ENCODE measurements around the gene FAM131B. TPM values are rescaled to one million over a fixed set of nuclear protein-coding genes. Genes with fewer than 3 reads are reported as not detected.
"Not testable (repeated sequence)": the region's sequence is repeated elsewhere in the genome, so short reads cannot be mapped to it uniquely, and the experiment has no call there.

The FAM131B gene
- total RNA-seq, 1 experiment from 2014 or later = 25.3 TPM

- ATAC-seq (peak; percentile 53), DNase-seq (ENCODE audit: low spot score) (peak; percentile 70)
- peaks cover 44% of the 10 kb centered on the region for H3K36me3 Mint-ChIP-seq
- TF ChIP-seq CREB1 (CRISPR knock-in tag; IDR thresholded peaks at IDR 0.05) (no peak), SP1 (CRISPR knock-in tag; conservative IDR thresholded peaks at IDR 0.05) (peak; percentile 30; the same call in 1 of the 2 replicates)
- POLR2A ChIA-PET = interaction anchor here (0.7 to 6.3 kb wide), 2 partner anchors 15 to 20 kb away, joined by 3 to 62 read pairs; no protein-coding TSS in a partner anchor
- H3K27ac Mint-ChIP-seq = peak overlapping the region; percentile 61
- H3K27me3 Mint-ChIP-seq (ENCODE audit: low read depth) = no peaks in the 10 kb centered on the region
- CTCF ChIA-PET = interaction anchor here (0.7 to 4.8 kb wide), 11 partner anchors 9 to 191 kb away, joined by 3 to 48 read pairs (median 5); no protein-coding TSS in a partner anchor
- peaks cover 61% of the 10 kb centered on the region for H3K4me1 Mint-ChIP-seq
- H3K9me3 Mint-ChIP-seq = no peaks in the 10 kb centered on the region
- peak overlapping the region; percentile 91 for H3K4me3 Mint-ChIP-seq
Observed at GRCh38 chr7:143406002-143406357, 43.5 kb upstream of the FAM131B start.

- POLR2A ChIA-PET = interaction anchor here (0.7 to 6.3 kb wide), 3 partner anchors 15 to 118 kb away, joined by 3 to 62 read pairs (median 3); no protein-coding TSS in a partner anchor
- ATAC-seq (peak; percentile 2; the same call in 1 of the 2 replicates), DNase-seq (ENCODE audit: low spot score) (no peak)
- peaks cover 50% of the 10 kb centered on the region for H3K36me3 Mint-ChIP-seq
- H3K4me3 Mint-ChIP-seq = peak overlapping the region; percentile 91
- no peaks in the 10 kb centered on the region for H3K27me3 Mint-ChIP-seq (ENCODE audit: low read depth)
- peaks cover 56% of the 10 kb centered on the region for H3K4me1 Mint-ChIP-seq
- TF ChIP-seq, protein P1, sequence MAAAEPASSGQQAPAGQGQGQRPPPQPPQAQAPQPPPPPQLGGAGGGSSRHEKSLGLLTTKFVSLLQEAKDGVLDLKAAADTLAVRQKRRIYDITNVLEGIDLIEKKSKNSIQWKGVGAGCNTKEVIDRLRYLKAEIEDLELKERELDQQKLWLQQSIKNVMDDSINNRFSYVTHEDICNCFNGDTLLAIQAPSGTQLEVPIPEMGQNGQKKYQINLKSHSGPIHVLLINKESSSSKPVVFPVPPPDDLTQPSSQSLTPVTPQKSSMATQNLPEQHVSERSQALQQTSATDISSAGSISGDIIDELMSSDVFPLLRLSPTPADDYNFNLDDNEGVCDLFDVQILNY (CRISPR knock-in tag; IDR thresholded peaks at IDR 0.05) = no peak
- TF ChIP-seq, protein P2, sequence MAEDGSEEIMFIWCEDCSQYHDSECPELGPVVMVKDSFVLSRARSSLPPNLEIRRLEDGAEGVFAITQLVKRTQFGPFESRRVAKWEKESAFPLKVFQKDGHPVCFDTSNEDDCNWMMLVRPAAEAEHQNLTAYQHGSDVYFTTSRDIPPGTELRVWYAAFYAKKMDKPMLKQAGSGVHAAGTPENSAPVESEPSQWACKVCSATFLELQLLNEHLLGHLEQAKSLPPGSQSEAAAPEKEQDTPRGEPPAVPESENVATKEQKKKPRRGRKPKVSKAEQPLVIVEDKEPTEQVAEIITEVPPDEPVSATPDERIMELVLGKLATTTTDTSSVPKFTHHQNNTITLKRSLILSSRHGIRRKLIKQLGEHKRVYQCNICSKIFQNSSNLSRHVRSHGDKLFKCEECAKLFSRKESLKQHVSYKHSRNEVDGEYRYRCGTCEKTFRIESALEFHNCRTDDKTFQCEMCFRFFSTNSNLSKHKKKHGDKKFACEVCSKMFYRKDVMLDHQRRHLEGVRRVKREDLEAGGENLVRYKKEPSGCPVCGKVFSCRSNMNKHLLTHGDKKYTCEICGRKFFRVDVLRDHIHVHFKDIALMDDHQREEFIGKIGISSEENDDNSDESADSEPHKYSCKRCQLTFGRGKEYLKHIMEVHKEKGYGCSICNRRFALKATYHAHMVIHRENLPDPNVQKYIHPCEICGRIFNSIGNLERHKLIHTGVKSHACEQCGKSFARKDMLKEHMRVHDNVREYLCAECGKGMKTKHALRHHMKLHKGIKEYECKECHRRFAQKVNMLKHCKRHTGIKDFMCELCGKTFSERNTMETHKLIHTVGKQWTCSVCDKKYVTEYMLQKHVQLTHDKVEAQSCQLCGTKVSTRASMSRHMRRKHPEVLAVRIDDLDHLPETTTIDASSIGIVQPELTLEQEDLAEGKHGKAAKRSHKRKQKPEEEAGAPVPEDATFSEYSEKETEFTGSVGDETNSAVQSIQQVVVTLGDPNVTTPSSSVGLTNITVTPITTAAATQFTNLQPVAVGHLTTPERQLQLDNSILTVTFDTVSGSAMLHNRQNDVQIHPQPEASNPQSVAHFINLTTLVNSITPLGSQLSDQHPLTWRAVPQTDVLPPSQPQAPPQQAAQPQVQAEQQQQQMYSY (CRISPR knock-in tag; IDR thresholded peaks at IDR 0.05) = 0 out of 2 replicates have a peak, but pooled peaks have one; percentile 13
- CTCF ChIA-PET = interaction anchor here (0.7 to 4.8 kb wide), 11 partner anchors 9 to 190 kb away, joined by 3 to 48 read pairs (median 5); no protein-coding TSS in a partner anchor
- H3K9me3 Mint-ChIP-seq = no peaks in the 10 kb centered on the region
- peak overlapping the region; percentile 61 for H3K27ac Mint-ChIP-seq
Observed at GRCh38 chr7:143405173-143406001, 42.9 kb upstream of the FAM131B start.

GRCh38 chr7:143402233-143402632, 39.7 kb upstream of the FAM131B start:
- Mint-ChIP-seq H3K36me3 (peaks cover 78% of the 10 kb centered on the region), H3K27ac (peak overlapping the region; percentile 74; the same call in 1 of the 2 replicates), H3K4me1 (peaks cover 36% of the 10 kb centered on the region)
- H3K27me3 Mint-ChIP-seq (ENCODE audit: low read depth); H3K4me3 Mint-ChIP-seq; ATAC-seq; DNase-seq (ENCODE audit: low spot score); POLR2A ChIA-PET; H3K9me3 Mint-ChIP-seq: not testable (repeated sequence)
- CTCF ChIA-PET = interaction anchor here (0.9 kb wide), 1 partner anchor 14 kb away, joined by 3 read pairs; no protein-coding TSS in a partner anchor

- Mint-ChIP-seq H3K9me3 (no peaks in the 10 kb centered on the region), H3K4me1 (peaks cover 27% of the 10 kb centered on the region), H3K36me3 (peaks cover 84% of the 10 kb centered on the region), H3K27me3 (ENCODE audit: low read depth) (no peaks in the 10 kb centered on the region), H3K27ac (no peak overlapping the region), H3K4me3 (no peak overlapping the region)
- ATAC-seq = no peak
- POLR2A ChIA-PET = interaction anchor here (1.2 kb wide), 1 partner anchor 21 kb away, joined by 3 read pairs; no protein-coding TSS in a partner anchor
- DNase-seq (ENCODE audit: low spot score) = no peak
- CTCF ChIA-PET = interaction anchor here (1.0 kb wide), 1 partner anchor 21 kb away, joined by 5 read pairs; no protein-coding TSS in a partner anchor
- TF ChIP-seq FOXK1 (CRISPR knock-in tag; IDR thresholded peaks at IDR 0.05) (no peak), E2F4 (CRISPR knock-in tag; IDR thresholded peaks at IDR 0.05; ENCODE audit: borderline replicate concordance, low read depth) (no peak), RORB (CRISPR knock-in tag; IDR thresholded peaks at IDR 0.05) (no peak), TEAD4 (CRISPR knock-in tag; IDR thresholded peaks at IDR 0.05) (no peak), SMAD4 (CRISPR knock-in tag; IDR thresholded peaks at IDR 0.05) (no peak), ARID4B (CRISPR knock-in tag; IDR thresholded peaks at IDR 0.05; ENCODE audit: borderline replicate concordance) (no peak), MYBL2 (CRISPR knock-in tag; IDR thresholded peaks at IDR 0.05) (no peak), IRF1 (CRISPR knock-in tag; IDR thresholded peaks at IDR 0.05) (no peak)
- TF ChIP-seq, protein P1 (CRISPR knock-in tag; IDR thresholded peaks at IDR 0.05) = no peak
- TF ChIP-seq, protein P3, sequence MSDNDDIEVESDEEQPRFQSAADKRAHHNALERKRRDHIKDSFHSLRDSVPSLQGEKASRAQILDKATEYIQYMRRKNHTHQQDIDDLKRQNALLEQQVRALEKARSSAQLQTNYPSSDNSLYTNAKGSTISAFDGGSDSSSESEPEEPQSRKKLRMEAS (CRISPR knock-in tag; IDR thresholded peaks at IDR 0.05) = no peak
Observed at GRCh38 chr7:143401265-143401664, 38.8 kb upstream of the FAM131B start.
